ENCODE data around the gene SPINT2.
"Not testable (repeated sequence)": the region's sequence is repeated elsewhere in the genome, so short reads cannot be mapped to it uniquely, and the experiment has no call there.

SPINT2 gene, protein sequence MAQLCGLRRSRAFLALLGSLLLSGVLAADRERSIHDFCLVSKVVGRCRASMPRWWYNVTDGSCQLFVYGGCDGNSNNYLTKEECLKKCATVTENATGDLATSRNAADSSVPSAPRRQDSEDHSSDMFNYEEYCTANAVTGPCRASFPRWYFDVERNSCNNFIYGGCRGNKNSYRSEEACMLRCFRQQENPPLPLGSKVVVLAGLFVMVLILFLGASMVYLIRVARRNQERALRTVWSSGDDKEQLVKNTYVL

DNA sequence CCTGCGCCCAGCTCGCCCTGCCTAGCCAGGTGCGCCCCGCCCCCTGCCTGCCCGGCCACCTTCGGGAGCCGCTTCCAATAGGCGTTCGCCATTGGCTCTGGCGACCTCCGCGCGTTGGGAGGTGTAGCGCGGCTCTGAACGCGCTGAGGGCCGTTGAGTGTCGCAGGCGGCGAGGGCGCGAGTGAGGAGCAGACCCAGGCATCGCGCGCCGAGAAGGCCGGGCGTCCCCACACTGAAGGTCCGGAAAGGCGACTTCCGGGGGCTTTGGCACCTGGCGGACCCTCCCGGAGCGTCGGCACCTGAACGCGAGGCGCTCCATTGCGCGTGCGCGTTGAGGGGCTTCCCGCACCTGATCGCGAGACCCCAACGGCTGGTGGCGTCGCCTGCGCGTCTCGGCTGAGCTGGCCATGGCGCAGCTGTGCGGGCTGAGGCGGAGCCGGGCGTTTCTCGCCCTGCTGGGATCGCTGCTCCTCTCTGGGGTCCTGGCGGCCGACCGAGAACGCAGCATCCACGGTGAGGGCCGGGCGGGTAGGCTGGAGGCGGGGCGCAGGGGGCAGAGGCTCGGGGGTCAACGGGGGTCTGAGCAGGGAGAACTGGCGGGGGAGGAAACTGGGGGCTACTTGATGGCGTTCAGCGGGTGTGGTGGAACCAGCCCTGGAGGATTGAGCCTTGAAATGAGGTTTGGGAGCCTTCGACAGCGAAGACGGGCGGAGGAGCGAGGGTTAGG is at the start of gene SPINT2:
TSS of gene SPINT2 (plus strand) at position 88 of the 727 bp plus-strand sequence. CDS start at position 408, 320 bp downstream.
- FAIRE-seq, result no peak
- TF ChIP-seq POLR2A (IDR thresholded peaks at IDR 0.05; ENCODE audit: low read depth, low read length), result no peak
- no peak for DNase-seq (ENCODE audit: insufficient read length, low spot score)

DNA sequence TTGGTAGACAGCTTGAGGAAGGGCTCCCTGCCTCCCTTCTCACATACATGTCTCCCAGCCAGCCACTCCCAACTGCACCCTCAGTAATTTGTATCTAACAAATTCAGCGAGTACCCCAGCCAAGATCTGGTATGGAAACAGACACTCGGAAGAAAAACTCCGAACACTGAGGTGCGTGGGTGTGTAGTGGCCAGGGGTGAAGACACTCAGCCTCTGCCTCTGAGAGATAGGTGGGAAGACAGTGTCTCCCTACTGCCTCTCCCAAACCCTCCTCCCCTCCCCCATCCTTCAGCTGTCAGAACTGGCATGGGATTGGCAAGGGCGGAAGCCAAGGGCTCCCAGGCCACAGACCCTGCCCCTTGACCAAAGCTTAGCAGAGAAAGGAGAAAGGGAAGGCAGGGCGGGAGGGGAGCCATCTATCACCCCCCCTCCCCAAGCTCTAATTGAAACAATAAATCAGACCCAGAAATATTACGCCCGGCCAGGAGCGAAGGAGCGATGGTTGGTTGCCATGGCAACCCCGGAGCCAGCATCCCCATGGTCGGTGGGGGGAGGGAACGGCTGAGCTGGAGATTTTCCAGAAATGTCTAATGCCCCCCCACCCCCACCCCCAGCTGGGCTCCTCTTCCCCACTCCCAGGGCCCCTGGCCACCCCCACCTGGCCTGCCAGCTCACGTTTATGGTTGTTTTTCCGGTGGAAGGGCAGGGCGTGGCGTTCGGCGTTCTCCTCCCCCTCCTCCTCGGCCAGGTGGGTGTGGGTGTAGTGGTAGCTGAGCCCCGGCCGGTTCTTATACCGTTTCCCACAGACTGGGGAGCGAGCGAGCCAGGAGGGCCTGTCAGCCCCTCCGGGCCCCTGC is 47.4 kb upstream of the SPINT2 start:
- no peak for FAIRE-seq
- DNase-seq (ENCODE audit: insufficient read length, low spot score), result no peak

DNA sequence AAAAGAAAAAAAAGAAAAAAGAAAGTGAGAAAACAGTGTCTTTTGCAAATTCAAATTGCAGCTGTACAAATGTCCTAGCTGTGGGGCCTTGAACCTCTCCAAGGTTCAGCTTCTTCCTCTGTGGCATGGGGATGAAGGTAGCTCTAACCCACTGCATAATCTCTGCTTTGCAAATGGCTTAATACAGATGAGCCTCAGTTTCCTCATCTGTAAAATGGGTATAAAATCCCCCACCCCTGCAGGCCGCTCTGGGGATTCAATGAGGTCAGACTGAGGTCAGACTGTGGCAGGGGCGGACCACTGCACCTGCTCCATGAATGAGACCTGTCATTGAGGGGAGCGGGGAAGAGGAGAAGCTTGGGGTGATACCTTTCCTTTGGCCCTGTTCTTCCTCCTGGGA is 46.2 kb upstream of the SPINT2 start:
- FAIRE-seq, result no peak
- DNase-seq (ENCODE audit: insufficient read length, low spot score), result no peak
- no peak for TF ChIP-seq POLR2A (IDR thresholded peaks at IDR 0.05; ENCODE audit: low read depth, low read length)

More for the DNA sequence above, 47.4 kb upstream of the SPINT2 start:
- no peak for TF ChIP-seq POLR2A (IDR thresholded peaks at IDR 0.05; ENCODE audit: low read depth, low read length)

DNA sequence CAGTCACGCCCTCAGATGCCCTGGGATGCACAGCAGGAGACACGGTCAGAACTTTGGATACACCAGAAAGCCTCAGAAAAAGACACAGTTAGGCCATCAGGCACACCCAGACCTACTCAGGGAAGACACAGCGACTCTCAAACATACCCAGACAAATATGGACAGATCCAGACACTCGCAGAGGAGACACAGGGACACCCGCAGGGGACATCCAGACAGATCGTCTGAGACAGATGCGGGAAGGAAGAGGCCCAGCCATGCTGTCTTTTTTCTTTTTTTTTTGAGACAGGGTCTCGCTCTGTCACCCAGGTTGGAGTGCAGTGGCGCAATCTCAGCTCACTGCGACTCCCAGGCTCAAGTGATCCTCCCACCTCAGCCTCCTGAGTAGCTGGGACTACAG is 45.2 kb upstream of the SPINT2 start:
- TF ChIP-seq POLR2A (IDR thresholded peaks at IDR 0.05; ENCODE audit: low read depth, low read length), result no peak
- FAIRE-seq (no peak), DNase-seq (ENCODE audit: insufficient read length, low spot score) (no peak)

DNA sequence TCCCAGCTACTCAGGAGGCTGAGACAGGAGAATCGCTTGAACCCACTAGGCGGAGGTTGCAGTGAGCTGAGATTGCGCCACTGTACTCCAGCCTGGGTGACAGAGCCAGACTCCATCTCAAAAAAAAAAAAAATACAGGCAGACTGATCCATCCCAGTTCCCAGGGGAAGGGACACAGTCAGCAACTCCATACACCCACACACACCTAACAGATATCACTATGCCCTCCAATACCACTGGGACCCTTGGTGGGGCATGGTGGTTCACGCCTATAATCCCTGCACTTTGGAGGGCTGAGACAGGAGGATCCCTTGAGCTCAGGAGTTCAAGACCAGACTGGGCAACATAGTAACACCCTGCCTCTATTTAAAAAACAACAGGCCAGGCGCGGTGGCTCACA is 43.0 kb upstream of the SPINT2 start:
- DNase-seq (ENCODE audit: insufficient read length, low spot score), result no peak
- TF ChIP-seq POLR2A (IDR thresholded peaks at IDR 0.05; ENCODE audit: low read depth, low read length), result no peak
- FAIRE-seq, result no peak

DNA sequence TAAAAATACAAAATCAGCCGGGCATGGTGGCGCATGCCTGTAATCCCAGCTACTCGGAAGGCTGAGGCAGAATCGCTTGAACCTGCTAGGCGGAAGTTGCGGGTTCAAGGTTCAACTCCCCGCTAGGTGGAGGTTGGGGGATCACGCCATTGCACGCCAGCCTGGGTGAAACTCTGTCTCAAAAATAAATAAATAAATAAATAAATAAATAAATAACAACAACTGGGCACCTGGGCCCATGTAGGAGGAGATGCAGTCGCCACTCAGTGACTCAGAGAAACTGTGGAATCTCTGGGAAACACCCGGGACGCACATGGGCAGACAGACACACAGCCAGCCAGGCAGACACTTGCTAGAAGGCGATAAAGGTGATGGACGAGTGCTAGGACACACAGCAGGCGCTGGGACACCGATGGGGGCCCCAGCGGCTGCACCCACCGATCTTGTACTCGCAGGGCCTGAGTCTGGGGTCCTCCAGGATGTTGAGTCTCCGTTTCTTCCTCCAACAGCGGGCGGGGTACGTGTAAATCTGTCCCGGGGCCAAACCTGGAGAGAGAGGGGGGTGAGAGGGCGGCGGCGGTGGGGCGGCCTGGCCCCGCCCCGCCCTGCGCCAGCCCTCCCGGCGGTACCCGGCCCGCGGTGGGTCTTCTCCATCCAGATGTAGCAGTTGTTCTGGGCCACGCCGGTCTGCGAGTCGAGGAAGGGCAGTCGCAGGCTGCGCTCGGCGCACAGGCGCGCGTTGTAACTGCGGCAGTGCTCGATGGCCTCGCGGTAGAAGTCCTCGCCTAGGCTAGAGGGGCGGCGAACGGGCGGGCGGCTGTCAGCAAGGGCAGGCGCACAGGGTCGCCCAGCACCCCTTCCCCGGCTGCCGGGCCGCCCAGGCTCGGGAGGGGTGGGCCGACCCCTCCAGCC is 42.2 kb upstream of the SPINT2 start:
- no peak for TF ChIP-seq POLR2A (IDR thresholded peaks at IDR 0.05; ENCODE audit: low read depth, low read length)
- DNase-seq (ENCODE audit: insufficient read length, low spot score), result no peak
- FAIRE-seq, result no peak

DNA sequence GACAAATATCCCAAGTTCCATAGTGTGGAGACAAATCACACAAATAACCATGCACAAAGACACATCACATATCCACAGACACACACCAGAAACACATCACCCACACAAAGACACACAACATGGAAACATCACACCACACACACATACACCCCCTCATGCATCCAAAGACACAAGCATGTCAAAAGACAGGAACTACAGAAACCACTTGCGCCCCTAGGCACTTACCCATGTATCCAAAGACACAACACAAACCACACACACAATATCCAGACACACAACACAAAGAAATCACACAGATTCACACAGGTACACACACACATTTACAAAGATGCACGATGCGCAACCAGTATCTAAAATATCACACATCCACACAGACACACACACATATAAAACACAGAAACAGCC is 41.3 kb upstream of the SPINT2 start:
- TF ChIP-seq POLR2A (IDR thresholded peaks at IDR 0.05; ENCODE audit: low read depth, low read length), result no peak
- FAIRE-seq, result no peak
- DNase-seq (ENCODE audit: insufficient read length, low spot score), result no peak

DNA sequence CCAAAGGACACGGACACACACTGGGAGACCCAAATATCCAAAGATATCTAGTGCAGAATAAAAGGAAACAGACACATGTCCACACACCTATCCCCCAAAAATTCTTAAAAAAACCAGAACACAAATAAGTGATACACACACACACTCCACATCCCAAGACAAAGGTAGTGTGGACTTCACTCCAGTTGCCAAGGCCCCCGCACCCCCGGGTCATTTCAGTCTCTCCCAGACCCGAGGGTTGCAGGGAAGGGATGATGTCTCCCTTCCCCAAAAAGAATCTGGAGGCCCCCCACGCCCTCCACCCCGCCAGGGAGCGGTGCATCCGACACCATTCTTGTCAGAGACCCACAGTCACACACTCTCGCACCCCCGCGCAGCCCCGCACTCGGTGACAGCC is 40.8 kb upstream of the SPINT2 start:
- FAIRE-seq (no peak), DNase-seq (ENCODE audit: insufficient read length, low spot score) (no peak)
- TF ChIP-seq POLR2A (IDR thresholded peaks at IDR 0.05; ENCODE audit: low read depth, low read length), result no peak

DNA sequence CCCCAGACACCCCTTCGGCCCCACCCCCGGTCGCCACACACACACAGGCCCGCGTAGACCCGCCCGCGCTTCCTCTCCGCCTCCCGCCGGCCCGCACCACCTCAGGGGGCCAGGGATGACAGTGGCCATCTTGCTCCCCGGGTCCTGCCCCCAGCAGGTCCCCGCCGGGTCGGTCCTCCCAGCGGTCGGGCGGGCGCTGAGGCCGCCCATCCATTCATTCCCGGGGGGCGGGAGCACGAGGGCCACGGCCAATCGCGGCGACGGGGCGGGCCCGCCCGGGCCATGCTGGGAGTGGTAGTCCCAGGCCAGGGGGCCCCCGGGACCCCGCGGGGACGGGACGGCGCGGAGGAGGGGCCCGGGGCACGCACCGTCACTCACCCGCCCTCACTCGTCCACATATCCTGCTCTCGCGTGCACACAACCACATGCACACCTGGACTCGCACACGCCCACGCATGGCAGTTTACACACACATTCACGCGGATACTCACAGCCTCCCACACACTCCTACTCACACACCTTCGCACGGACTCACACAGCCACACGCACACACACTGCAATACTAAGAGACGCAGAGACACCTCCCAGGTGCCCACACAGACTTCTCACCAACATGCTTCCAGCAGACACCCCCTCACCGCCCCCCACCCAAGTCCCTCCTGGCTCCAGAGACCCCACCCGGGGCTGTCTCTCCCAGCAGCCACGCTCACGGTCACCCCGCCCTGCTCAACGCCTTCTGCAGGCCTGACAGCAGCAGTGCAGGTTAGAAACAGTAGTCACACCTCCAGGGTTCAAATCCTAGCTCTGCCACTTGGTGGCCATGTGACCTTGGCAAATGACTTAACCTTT is 40.1 kb upstream of the SPINT2 start, which contains the start of gene DPF1:
TSS of gene DPF1 (minus strand) at position 209 of the 849 bp plus-strand sequence. CDS start at position 129, 80 bp downstream.
- peak; percentile 100 for DNase-seq (ENCODE audit: insufficient read length, low spot score)
- FAIRE-seq, result no peak
- peak; percentile 65 for TF ChIP-seq POLR2A (IDR thresholded peaks at IDR 0.05; ENCODE audit: low read depth, low read length)

DNA sequence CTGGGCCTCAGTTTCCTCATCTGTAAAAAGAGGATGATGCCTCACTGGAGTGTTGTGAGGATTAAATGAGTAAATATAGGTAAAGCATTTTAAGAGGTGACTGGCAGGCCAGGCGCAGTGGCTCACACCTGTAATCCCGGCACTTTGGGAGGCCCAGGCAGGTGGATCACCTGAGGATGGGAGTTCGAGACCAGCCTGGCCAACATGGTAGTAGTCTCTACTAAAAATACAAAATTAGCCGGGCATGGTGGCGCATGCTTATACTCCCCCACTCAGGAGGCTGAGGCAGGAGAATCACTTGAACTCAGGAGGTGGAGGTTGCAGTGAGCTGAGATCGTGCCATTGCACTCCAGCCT is 39.5 kb upstream of the SPINT2 start:
- not testable (repeated sequence) for FAIRE-seq; DNase-seq (ENCODE audit: insufficient read length, low spot score)

DNA sequence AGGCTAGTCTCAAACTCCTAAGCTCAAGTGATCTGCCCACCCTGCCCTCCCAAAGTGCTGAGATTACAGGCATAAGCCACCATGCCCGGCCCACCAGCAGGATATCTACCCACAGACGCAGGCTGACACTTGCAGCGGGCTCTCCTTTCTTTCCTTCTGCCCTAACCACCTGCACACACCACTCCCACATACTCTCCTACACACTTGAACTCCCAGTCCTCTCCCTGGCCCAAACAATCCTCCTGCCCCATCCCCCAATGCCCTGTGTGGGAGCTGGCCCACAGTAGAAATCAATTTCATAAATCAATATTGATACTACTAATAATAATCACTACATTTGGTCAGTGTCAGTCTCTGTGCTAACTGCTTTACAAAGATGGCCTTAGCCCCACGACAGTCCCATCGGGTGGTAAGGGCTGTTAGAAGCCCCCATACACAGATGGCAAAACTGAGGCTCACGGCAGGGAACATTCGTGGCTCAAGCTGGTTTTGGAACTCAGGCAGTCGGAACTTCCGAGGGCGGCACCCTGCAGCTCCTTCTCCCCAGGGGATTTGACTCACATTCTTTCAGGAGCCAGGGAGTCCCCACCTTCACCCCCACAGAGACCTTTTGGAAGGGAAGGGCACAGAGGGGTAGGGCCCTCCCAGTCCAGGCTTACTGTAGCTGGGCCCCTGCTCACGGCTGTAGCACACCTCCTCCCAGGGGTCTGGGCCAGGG is 36.9 kb upstream of the SPINT2 start:
- TF ChIP-seq POLR2A (IDR thresholded peaks at IDR 0.05; ENCODE audit: low read depth, low read length), result no peak
- DNase-seq (ENCODE audit: insufficient read length, low spot score), result no peak
- no peak for FAIRE-seq

DNA sequence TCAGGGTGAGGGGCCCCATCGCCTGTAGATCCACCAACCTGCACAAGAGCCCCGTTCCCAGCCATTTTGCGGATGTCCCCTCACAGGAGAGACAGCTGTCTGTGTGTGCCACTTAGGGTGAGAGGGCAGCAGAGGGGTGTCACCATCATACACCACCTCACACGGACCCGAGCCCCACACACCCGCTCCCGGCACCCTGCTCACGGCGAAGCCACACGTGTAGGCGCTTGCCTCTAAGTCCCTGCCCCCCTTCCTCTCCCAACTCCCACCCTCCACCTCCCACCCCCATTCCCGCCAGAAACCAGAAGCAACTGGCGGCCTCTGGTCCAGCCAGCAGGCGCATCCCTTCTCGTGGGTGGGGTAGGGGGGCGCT is 36.4 kb upstream of the SPINT2 start:
- no peak for FAIRE-seq
- no peak for DNase-seq (ENCODE audit: insufficient read length, low spot score)
- no peak for TF ChIP-seq POLR2A (IDR thresholded peaks at IDR 0.05; ENCODE audit: low read depth, low read length)
